Esophagus squamous epithelium (tissue), 4 donors: ENCODE results near the gene COBLL1.

Experiments used
- CTCF ChIP-seq, 6 experiments: fragments of 450-650 bp in 4 of 6; fragments of 200-600 bp in 2 of 6; sonication (generic) in 2 of 6; IDR thresholded peaks; one replicate each; pipeline ENCODE4 v1.5.1; 2016 to 2019; ENCODE audit warnings: antibody characterized with exemption in 6 of 6, mild to moderate bottlenecking in 4 of 6, moderate library complexity in 4 of 6
- POLR2A ChIP-seq, 4 donors: fragments of 450-650 bp; IDR thresholded peaks; one replicate each; pipeline ENCODE4 v1.6.1; 2017; ENCODE audit warnings: antibody characterized with exemption in 4 of 4, mild to moderate bottlenecking in 4 of 4, moderate library complexity in 3 of 4

- TF ChIP-seq POLR2A (IDR thresholded peaks at IDR 0.05) (no peak), CTCF (IDR thresholded peaks at IDR 0.05) (no peak)
These were observed 120.2 kb downstream of the COBLL1 start for GRCh38 chr2:164721430-164721829.
